Endodermal cell (in vitro differentiated cells): ENCODE data around the gene LANCL2. TPM values are rescaled to one million over a fixed set of nuclear protein-coding genes. Genes with fewer than 3 reads are reported as not detected.

Experiments used
- DNase-seq: peaks from one replicate; pipeline ENCODE4 v3.0.0-alpha.2; 2017
- H3K27ac ChIP-seq: 2 replicates; pipeline ENCODE4 v1.5.1; 2013; ENCODE audit warnings: mild to moderate bottlenecking, low read depth, low read length, moderate library complexity
- H3K27me3 ChIP-seq: 2 replicates; pipeline ENCODE4 v1.6.1; 2013; ENCODE audit warnings: mild to moderate bottlenecking, low read length, moderate library complexity; ENCODE audit not compliant: insufficient read depth, control insufficient read depth, poor library complexity, severe bottlenecking
- H3K36me3 ChIP-seq: 2 replicates; pipeline ENCODE4 v1.7.0; 2013; ENCODE audit warnings: mild to moderate bottlenecking, low read length, moderate library complexity; ENCODE audit not compliant: control insufficient read depth, insufficient read depth
- H3K4me1 ChIP-seq: one replicate; pipeline ENCODE4 v1.7.0; 2013; ENCODE audit warnings: low read length; ENCODE audit not compliant: control insufficient read depth, insufficient read depth
- H3K4me3 ChIP-seq: 2 replicates; pipeline ENCODE4 v1.5.1; 2013; ENCODE audit warnings: mild to moderate bottlenecking, low read length, moderate library complexity
- H3K9ac ChIP-seq: 2 replicates; pipeline ENCODE4 v1.6.1; 2013; ENCODE audit warnings: mild to moderate bottlenecking, low read length, moderate library complexity; ENCODE audit not compliant: poor library complexity, severe bottlenecking; ENCODE audit errors: extremely low read depth
- H3K9me3 ChIP-seq: 2 replicates; pipeline ENCODE4 v1.6.1; 2013; ENCODE audit warnings: mild to moderate bottlenecking, low read length, moderate library complexity; ENCODE audit not compliant: control insufficient read depth
- H3K27ac Mint-ChIP-seq: 2 replicates; pipeline ENCODE4 v1.8.0; 2020; ENCODE audit warnings: mixed read lengths
- H3K27me3 Mint-ChIP-seq: 2 replicates; pipeline ENCODE4 v1.8.0; 2021; ENCODE audit warnings: mild to moderate bottlenecking, mixed read lengths; ENCODE audit not compliant: insufficient read depth
- H3K36me3 Mint-ChIP-seq: 2 replicates; pipeline ENCODE4 v1.8.0; 2020; ENCODE audit warnings: low read depth, mixed read lengths
- H3K4me1 Mint-ChIP-seq: 2 replicates; pipeline ENCODE4 v1.8.0; 2020; ENCODE audit warnings: mixed read lengths
- H3K4me3 Mint-ChIP-seq: 2 replicates; pipeline ENCODE4 v1.8.0; 2020; ENCODE audit warnings: mild to moderate bottlenecking, moderate library complexity, mixed read lengths
- H3K9me3 Mint-ChIP-seq: 2 replicates; pipeline ENCODE4 v1.8.0; 2020; ENCODE audit warnings: mild to moderate bottlenecking, mixed read lengths
- CTCF ChIP-seq: fragments of 200-600 bp; sonication (generic); conservative IDR thresholded peaks from 2 replicates; pipeline ENCODE4 v1.5.0; 2021; ENCODE audit warnings: antibody characterized with exemption, mild to moderate bottlenecking
- WGBS, 2 experiments: methylation state at CpG; one replicate each; pipeline versions ENCODE4 v1.1.5 to v1.1.7; 2013; ENCODE audit warnings: missing lambda C conversion rate in 2 of 2, mixed read lengths in 1 of 2; ENCODE audit not compliant: insufficient coverage in 1 of 2, insufficient read length in 1 of 2; 5-methylcytosine and 5-hydroxymethylcytosine counted together
- total RNA-seq, 2 donors: library from RNA; stranded (reverse); fragmentation: NEBNext Ultra II Directional in 1 of 2; extraction: Animal tissue kit (Norgen Biotek cat#: 25700) in 1 of 2; gene quantifications; 2 replicates in 1 of 2; 3 replicates in 1 of 2; pipeline ENCODE4 v1.2.1, GENCODE V29; 2021

LANCL2 gene
- total RNA-seq, 2 donors from 2014 or later: 9.4 to 17.7 TPM

- Histone ChIP-seq H3K9me3 (peaks cover 35% of the 10 kb centered on the region), H3K4me3 (no peak overlapping the region), H3K4me1 (no peaks in the 10 kb centered on the region), H3K27me3 (no peaks in the 10 kb centered on the region), H3K9ac (no peak overlapping the region), H3K27ac (no peak overlapping the region), H3K36me3 (no peaks in the 10 kb centered on the region)
- peaks cover 58% of the 10 kb centered on the region for H3K9me3 Mint-ChIP-seq
- H3K27me3 Mint-ChIP-seq: no peaks in the 10 kb centered on the region
- no peaks in the 10 kb centered on the region for H3K4me1 Mint-ChIP-seq
- H3K36me3 Mint-ChIP-seq: peaks cover 47% of the 10 kb centered on the region
- no peak overlapping the region for H3K4me3 Mint-ChIP-seq
- WGBS, 2 experiments: 74 to 94% methylated on average over 2 to 5 of the region's 5 CpGs
- no peak for DNase-seq
- no peak overlapping the region for H3K27ac Mint-ChIP-seq
- no peak for TF ChIP-seq CTCF
Observed at GRCh38 chr7:55381696-55382095, 16.6 kb downstream of the LANCL2 start.

GRCh38 chr7:55382251-55382650 lies 17.1 kb downstream of the LANCL2 start:
- Histone ChIP-seq H3K27me3 (no peaks in the 10 kb centered on the region), H3K9me3 (peaks cover 41% of the 10 kb centered on the region), H3K4me1 (no peaks in the 10 kb centered on the region), H3K4me3 (no peak overlapping the region), H3K9ac (no peak overlapping the region), H3K36me3 (no peaks in the 10 kb centered on the region), H3K27ac (no peak overlapping the region)
- H3K36me3 Mint-ChIP-seq: peaks cover 52% of the 10 kb centered on the region
- 94 to 95% methylated on average over 3 to 4 of the region's 4 CpGs for WGBS, 2 experiments
- no peaks in the 10 kb centered on the region for H3K27me3 Mint-ChIP-seq
- no peak overlapping the region for H3K4me3 Mint-ChIP-seq
- peaks cover 63% of the 10 kb centered on the region for H3K9me3 Mint-ChIP-seq
- no peak for TF ChIP-seq CTCF
- no peak for DNase-seq
- no peaks in the 10 kb centered on the region for H3K4me1 Mint-ChIP-seq
- no peak overlapping the region for H3K27ac Mint-ChIP-seq

- TF ChIP-seq CTCF: no peak
- H3K36me3 ChIP-seq: peaks cover 5% of the 10 kb centered on the region
- Mint-ChIP-seq H3K4me3 (no peak overlapping the region), H3K27me3 (no peaks in the 10 kb centered on the region), H3K36me3 (peaks cover 72% of the 10 kb centered on the region), H3K27ac (no peak overlapping the region), H3K9me3 (peaks cover 93% of the 10 kb centered on the region), H3K4me1 (no peaks in the 10 kb centered on the region)
- DNase-seq: no peak
- peaks cover 68% of the 10 kb centered on the region for H3K9me3 ChIP-seq
- H3K27ac ChIP-seq: no peak overlapping the region
- no peaks in the 10 kb centered on the region for H3K27me3 ChIP-seq
- H3K4me3 ChIP-seq: no peak overlapping the region
- H3K4me1 ChIP-seq: no peaks in the 10 kb centered on the region
- H3K9ac ChIP-seq: no peak overlapping the region
- WGBS, 2 experiments: 91 to 100% methylated on average over 3 to 4 of the region's 4 CpGs
Observed at GRCh38 chr7:55386541-55386940, 21.4 kb downstream of the LANCL2 start.
